Uterus (tissue), 4 donors: ENCODE data around the gene ASAP2. TPM values are rescaled to one million over a fixed set of nuclear protein-coding genes. Genes with fewer than 3 reads are reported as not detected.

ENCODE experiments used
- DNase-seq, 2 donors: peaks; one replicate each; pipeline ENCODE4 v3.0.0-alpha.2; 2019 to 2020
- H3K27ac ChIP-seq, 2 donors: fragments of 200-600 bp; sonication (generic); 1 replicate in 1 of 2; 2 replicates in 1 of 2; pipeline ENCODE4 v1.5.1; 2016 to 2018
- H3K27me3 ChIP-seq, 2 donors: fragments of 200-600 bp; sonication (generic); one replicate each; pipeline ENCODE4 v1.5.1; 2018 to 2019; ENCODE audit warnings: control low read depth in 1 of 2
- H3K36me3 ChIP-seq, 2 donors: fragments of 200-600 bp; sonication (generic); one replicate each; pipeline ENCODE4 v1.5.1; 2019; ENCODE audit warnings: control low read depth in 1 of 2
- H3K4me1 ChIP-seq, 2 donors: fragments of 200-600 bp; sonication (generic); one replicate each; pipeline ENCODE4 v1.5.1; 2018 to 2019; ENCODE audit warnings: control low read depth in 1 of 2
- H3K4me3 ChIP-seq, 2 donors: fragments of 200-600 bp; sonication (generic); 1 replicate in 1 of 2; 2 replicates in 1 of 2; pipeline ENCODE4 v1.5.1; 2018 to 2019; ENCODE audit warnings: mild to moderate bottlenecking in 1 of 2
- H3K9me3 ChIP-seq, 2 donors: fragments of 200-600 bp; sonication (generic); one replicate each; pipeline ENCODE4 v1.5.1; 2019; ENCODE audit warnings: control low read depth in 1 of 2
- POLR2A ChIP-seq, 2 donors: fragments of 450-650 bp; IDR thresholded peaks; one replicate each; pipeline ENCODE4 v1.6.1; 2016; ENCODE audit warnings: antibody characterized with exemption in 2 of 2, mild to moderate bottlenecking in 1 of 2, moderate library complexity in 1 of 2
- intact Hi-C: fragments of 100-400 bp; cut with DNase I; formaldehyde crosslinking; loops from one replicate; pipeline ENCODE4 v1.15.1; 2023; ENCODE audit warnings: low total_unique reads
- total RNA-seq, 4 donors: library from RNA; depleted of rRNA in 3 of 4; stranded (reverse); fragments of >200 nt in 3 of 4; gene quantifications; one replicate each; pipeline versions ENCODE4 v1.1.0 to v1.2.4, GENCODE V29; 2014 to 2023
- TF ChIP-seq, protein P1 (sequence below), 4 experiments: fragments of 200-600 bp in 2 of 4; fragments of 450-650 bp in 2 of 4; sonication (generic) in 2 of 4; IDR thresholded peaks; one replicate each; pipeline ENCODE4 v1.5.1; 2016 to 2019; ENCODE audit warnings: antibody characterized with exemption in 4 of 4, mild to moderate bottlenecking in 2 of 4, moderate library complexity in 1 of 4
- donor health status: DM: yes; HTN: yes; CAD: no.

Gene ASAP2
- total RNA-seq, 4 donors from 2014 or later, result 24.3 to 55.5 (median 31.3) TPM

DNA sequence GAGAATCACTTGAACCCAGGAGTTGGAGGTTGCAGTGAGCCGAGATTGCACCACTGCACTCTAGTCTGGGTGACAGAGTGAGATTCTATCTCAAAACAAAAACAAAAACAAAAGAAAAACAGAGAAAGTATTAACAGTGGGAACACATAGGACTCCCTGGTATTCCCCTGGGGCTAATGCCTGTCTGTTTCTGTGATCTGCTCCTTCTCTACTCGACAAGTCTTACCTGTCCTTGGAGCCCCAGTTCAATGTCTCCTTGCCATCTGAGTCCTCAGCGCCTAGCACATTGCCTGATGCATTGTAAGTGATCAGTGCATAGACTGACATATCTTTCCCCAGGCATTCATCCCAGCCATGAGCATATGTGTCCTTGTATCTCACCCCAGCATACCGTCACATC lies 85.8 kb downstream of the ASAP2 start:
- Histone ChIP-seq H3K27me3 (no peaks in the 10 kb centered on the region), H3K27ac (no peak overlapping the region), H3K4me3 (no peak overlapping the region), H3K4me1 (no peaks in the 10 kb centered on the region), H3K9me3 (no peaks in the 10 kb centered on the region), H3K36me3 (no peaks in the 10 kb centered on the region)
- TF ChIP-seq POLR2A (IDR thresholded peaks at IDR 0.05), result no peak
- TF ChIP-seq, protein P1, sequence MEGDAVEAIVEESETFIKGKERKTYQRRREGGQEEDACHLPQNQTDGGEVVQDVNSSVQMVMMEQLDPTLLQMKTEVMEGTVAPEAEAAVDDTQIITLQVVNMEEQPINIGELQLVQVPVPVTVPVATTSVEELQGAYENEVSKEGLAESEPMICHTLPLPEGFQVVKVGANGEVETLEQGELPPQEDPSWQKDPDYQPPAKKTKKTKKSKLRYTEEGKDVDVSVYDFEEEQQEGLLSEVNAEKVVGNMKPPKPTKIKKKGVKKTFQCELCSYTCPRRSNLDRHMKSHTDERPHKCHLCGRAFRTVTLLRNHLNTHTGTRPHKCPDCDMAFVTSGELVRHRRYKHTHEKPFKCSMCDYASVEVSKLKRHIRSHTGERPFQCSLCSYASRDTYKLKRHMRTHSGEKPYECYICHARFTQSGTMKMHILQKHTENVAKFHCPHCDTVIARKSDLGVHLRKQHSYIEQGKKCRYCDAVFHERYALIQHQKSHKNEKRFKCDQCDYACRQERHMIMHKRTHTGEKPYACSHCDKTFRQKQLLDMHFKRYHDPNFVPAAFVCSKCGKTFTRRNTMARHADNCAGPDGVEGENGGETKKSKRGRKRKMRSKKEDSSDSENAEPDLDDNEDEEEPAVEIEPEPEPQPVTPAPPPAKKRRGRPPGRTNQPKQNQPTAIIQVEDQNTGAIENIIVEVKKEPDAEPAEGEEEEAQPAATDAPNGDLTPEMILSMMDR (IDR thresholded peaks at IDR 0.05), result no peak
- no peak for DNase-seq
- intact Hi-C loops, result no loop called here

DNA sequence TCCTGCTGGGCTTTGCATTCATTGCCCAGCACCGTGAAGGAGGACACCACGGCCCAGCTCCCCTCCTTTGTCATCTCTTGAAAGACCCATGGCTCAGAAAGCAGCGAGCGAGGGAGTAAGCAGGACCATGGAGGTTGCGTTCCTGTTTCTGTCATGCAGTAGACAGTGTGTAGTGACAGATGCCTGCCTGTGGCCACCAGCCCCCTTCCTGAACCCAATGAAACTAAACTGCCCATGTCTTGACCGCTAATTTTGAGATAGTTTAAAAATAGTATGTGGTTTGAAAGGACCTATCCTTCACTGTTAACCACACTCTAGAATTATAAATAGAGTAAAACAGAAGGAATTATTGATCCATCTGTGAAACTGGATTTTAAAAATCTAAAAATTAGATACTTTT lies 88.2 kb downstream of the ASAP2 start:
- Histone ChIP-seq H3K36me3 (no peaks in the 10 kb centered on the region), H3K9me3 (no peaks in the 10 kb centered on the region), H3K4me3 (no peak overlapping the region), H3K27ac (no peak overlapping the region), H3K27me3 (no peaks in the 10 kb centered on the region), H3K4me1 (no peaks in the 10 kb centered on the region)
- intact Hi-C loops, result no loop called here
- no peak for DNase-seq
- TF ChIP-seq, protein P1 (IDR thresholded peaks at IDR 0.05), result no peak
- TF ChIP-seq POLR2A (IDR thresholded peaks at IDR 0.05), result no peak

DNA sequence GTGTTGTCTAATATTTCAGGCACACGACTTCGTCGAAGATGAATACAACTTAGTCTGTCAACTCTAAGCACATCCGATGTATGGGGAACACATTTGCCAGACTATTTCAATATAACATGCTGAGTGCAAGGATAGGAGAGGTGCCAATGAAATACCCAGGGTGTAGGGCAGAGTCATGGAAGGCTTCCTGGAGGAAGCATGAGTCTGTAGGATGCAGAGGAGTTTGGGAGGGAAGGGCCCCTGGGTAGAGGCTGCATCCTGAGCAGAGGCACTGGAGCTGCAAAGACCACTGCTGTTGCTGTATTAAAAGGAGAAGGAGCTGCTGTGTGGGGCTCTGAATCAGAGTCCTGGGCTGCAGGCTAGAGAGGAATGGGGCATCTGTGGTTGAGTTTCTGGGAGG lies 89.9 kb downstream of the ASAP2 start:
- no peak overlapping the region for H3K27ac ChIP-seq
- no peaks in the 10 kb centered on the region for H3K36me3 ChIP-seq
- TF ChIP-seq, protein P1 (IDR thresholded peaks at IDR 0.05), result no peak
- TF ChIP-seq POLR2A (IDR thresholded peaks at IDR 0.05), result no peak
- DNase-seq, result no peak
- no peaks in the 10 kb centered on the region for H3K9me3 ChIP-seq
- no peak overlapping the region for H3K4me3 ChIP-seq
- no peaks in the 10 kb centered on the region for H3K4me1 ChIP-seq
- intact Hi-C loops, result no loop called here
- H3K27me3 ChIP-seq, result no peaks in the 10 kb centered on the region

DNA sequence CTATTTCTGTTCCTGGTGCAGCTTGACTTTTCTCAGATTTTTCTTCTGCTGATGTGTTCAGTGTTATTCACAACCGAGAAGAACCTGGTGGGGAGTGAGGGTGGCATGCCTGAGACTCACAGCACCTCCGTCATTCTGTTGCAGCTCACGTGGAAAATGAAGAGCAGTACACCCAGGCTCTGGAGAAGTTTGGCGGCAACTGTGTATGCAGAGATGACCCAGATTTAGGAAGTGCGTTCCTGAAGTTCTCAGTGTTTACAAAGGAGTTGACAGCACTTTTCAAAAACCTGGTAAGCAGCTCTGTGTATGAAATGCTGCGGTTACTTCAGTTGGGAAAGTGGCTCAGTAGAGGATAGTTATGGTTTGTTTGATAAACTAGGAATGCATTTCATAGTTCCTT lies 90.5 kb downstream of the ASAP2 start:
- Histone ChIP-seq H3K4me3 (no peak overlapping the region), H3K9me3 (no peaks in the 10 kb centered on the region), H3K36me3 (no peaks in the 10 kb centered on the region), H3K27ac (no peak overlapping the region), H3K4me1 (no peaks in the 10 kb centered on the region), H3K27me3 (no peaks in the 10 kb centered on the region)
- DNase-seq, result no peak
- TF ChIP-seq POLR2A (IDR thresholded peaks at IDR 0.05), result no peak
- TF ChIP-seq, protein P1 (IDR thresholded peaks at IDR 0.05), result no peak
- intact Hi-C loops, result no loop called here

DNA sequence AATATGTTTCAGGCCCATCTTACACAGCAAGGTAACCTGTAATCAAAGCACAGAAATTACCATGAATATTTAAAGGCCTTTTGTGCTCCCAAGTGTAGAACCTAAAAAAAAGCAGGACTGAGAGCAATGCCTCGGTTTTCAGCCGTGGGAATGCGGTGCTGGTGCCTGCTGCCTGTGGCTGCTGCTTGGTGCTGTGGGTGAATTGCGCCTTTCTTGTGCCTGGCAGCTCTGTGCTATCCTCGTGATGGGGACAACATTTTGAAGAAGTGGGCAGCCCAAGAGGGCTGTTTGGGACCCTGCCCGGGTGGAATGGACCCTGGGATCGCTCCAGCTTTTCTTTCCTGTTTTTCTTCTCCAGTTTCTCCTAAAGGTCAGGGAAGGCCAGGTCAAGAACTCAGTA lies 91.2 kb downstream of the ASAP2 start:
- intact Hi-C loops, result no loop called here
- DNase-seq, result no peak
- no peak overlapping the region for H3K27ac ChIP-seq
- no peak for TF ChIP-seq POLR2A (IDR thresholded peaks at IDR 0.05)
- TF ChIP-seq, protein P1 (IDR thresholded peaks at IDR 0.05), result no peak
- no peaks in the 10 kb centered on the region for H3K4me1 ChIP-seq
- H3K27me3 ChIP-seq, result no peaks in the 10 kb centered on the region
- H3K4me3 ChIP-seq, result no peak overlapping the region
- no peaks in the 10 kb centered on the region for H3K9me3 ChIP-seq
- H3K36me3 ChIP-seq, result no peaks in the 10 kb centered on the region
